HG03432 (cell line): Measurements from ENCODE around the gene POLR3K.
"Not testable (repeated sequence)": the region's sequence is repeated elsewhere in the genome, so short reads cannot be mapped to it uniquely, and the experiment has no call there.

Experiments used
- ATAC-seq: cut with Tn5 transposase; IDR thresholded peaks from one replicate; pipeline ENCODE4 v1.9.1; 2021; ENCODE audit warnings: mild to moderate bottlenecking, moderate library complexity; ENCODE audit not compliant: unreplicated experiment

The POLR3K gene

DNA sequence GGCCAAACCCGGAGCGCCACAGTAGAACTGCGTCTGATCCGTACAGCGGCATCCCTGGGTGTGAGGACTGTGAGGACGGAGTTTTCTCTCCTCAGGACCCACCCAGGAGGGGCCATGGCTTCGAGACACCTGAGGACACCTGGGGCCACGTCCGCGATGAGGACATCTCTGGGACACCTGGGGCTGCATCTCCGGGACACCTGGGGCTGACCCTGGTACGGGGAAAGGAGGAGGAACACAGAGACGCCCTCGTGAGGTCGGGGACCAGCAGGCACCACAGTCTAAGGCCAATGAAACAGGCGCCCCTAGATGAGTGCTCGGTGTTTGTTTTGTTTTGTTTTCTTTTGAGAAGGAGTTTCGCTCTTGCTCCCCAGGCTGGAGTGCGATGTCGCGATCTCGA is 29.3 kb downstream of the POLR3K start:
- ATAC-seq = not testable (repeated sequence)

DNA sequence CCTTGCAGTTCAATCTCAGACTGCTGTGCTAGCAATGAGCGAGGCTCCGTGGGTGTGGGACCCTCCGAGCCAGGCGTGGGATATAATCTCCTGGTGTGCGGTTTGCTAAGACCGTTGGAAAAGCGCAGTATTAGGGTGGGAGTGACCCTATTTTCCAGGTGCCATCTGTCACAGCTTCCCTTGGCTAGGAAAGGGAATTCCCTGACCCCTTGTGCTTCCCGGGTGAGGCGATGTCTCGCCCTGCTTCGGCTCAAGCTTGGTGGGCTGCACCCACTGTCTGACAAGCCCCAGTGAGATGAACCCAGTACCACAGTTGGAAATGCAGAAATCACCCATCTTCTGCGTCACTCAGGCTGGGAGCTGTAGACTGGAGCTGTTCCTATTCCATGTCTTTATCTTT is 32.5 kb downstream of the POLR3K start:
- not testable (repeated sequence) for ATAC-seq

- not testable (repeated sequence) for ATAC-seq
Measured at GRCh38 chr16:17062-17765, 36.2 kb downstream of the POLR3K start.

DNA sequence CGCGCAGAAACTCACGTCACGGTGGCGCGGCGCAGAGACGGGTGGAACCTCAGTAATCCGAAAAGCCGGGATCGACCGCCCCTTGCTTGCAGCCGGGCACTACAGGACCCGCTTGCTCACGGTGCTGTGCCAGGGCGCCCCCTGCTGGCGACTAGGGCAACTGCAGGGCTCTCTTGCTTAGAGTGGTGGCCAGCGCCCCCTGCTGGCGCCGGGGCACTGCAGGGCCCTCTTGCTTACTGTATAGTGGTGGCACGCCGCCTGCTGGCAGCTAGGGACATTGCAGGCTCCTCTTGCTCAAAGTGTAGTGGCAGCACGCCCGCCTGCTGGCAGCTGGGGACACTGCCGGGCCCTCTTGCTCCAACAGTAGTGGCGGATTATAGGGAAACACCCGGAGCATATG is 42.6 kb downstream of the POLR3K start:
- not testable (repeated sequence) for ATAC-seq

GRCh38 chr16:9903-10665 is 43.3 kb downstream of the POLR3K start:
- no peak for ATAC-seq
